Astrocyte of the spinal cord (primary cell): ENCODE data around the gene GALNT1.

Experiments
- DNase-seq: peaks from one replicate; pipeline ENCODE4 v3.0.0; 2011; ENCODE audit warnings: low read depth, low spot score
- H3K4me3 ChIP-seq: 2 replicates; pipeline ENCODE4 v1.5.1; 2011; ENCODE audit warnings: low read depth, mild to moderate bottlenecking, low read length, moderate library complexity
- CTCF ChIP-seq: IDR thresholded peaks from 2 replicates; pipeline ENCODE4 v1.5.1; 2012; ENCODE audit warnings: low read depth, mild to moderate bottlenecking, low read length, inconsistent platforms
- in situ Hi-C: cut with HindIII; loops from 2 replicates; pipeline ENCODE4 v1.10.0; 2017; ENCODE audit warnings: low sequenced_read_pairs

GALNT1 gene

GRCh38 chr18:35618696-35619095, 37.2 kb downstream of the GALNT1 start:
- DNase-seq, result peak; percentile 29
- TF ChIP-seq CTCF, result no peak
- in situ Hi-C loops, result no loop called here
- no peak overlapping the region for H3K4me3 ChIP-seq

GRCh38 chr18:35619464-35619863, 37.9 kb downstream of the GALNT1 start:
- no peak overlapping the region for H3K4me3 ChIP-seq
- in situ Hi-C loops, result no loop called here
- DNase-seq, result no peak
- TF ChIP-seq CTCF, result no peak

- H3K4me3 ChIP-seq, result no peak overlapping the region
- no peak for DNase-seq
- in situ Hi-C loops, result no loop called here
- TF ChIP-seq CTCF, result no peak
These were observed 38.4 kb downstream of the GALNT1 start for GRCh38 chr18:35619941-35620340.

- in situ Hi-C loops, result no loop called here
- TF ChIP-seq CTCF, result no peak
These were observed 39.2 kb downstream of the GALNT1 start for GRCh38 chr18:35620765-35621164.

GRCh38 chr18:35623255-35623654, 41.7 kb downstream of the GALNT1 start:
- in situ Hi-C loops, result no loop called here
- H3K4me3 ChIP-seq, result no peak overlapping the region
- DNase-seq, result no peak
- no peak for TF ChIP-seq CTCF

More at GRCh38 chr18:35620765-35621164, 39.2 kb downstream of the GALNT1 start:
- no peak for DNase-seq
- no peak overlapping the region for H3K4me3 ChIP-seq

- no peak overlapping the region for H3K4me3 ChIP-seq
- no peak for DNase-seq
- no peak for TF ChIP-seq CTCF
- in situ Hi-C loops, result no loop called here
These were observed 42.6 kb downstream of the GALNT1 start for GRCh38 chr18:35624146-35624545.

- H3K4me3 ChIP-seq, result no peak overlapping the region
- in situ Hi-C loops, result no loop called here
- DNase-seq, result no peak
- TF ChIP-seq CTCF, result no peak
These were observed 43.7 kb downstream of the GALNT1 start for GRCh38 chr18:35625232-35625631.
